NCI-H345 (cell line): Measurements from ENCODE around the gene IP6K2.
"Not testable (repeated sequence)": the region's sequence is repeated elsewhere in the genome, so short reads cannot be mapped to it uniquely, and the experiment has no call there.

Experiments used
- DNase-seq: peaks from one replicate; lab custom pipeline; 2025; lab: John Stamatoyannopoulos, UW

Gene IP6K2

GRCh38 chr3:48727511-48727910, 10.5 kb upstream of the IP6K2 start:
- DNase-seq: no peak

- DNase-seq: not testable (repeated sequence)
These were observed 8.3 kb upstream of the IP6K2 start for GRCh38 chr3:48725185-48725855.

- no peak for DNase-seq
These were observed 6.7 kb upstream of the IP6K2 start for GRCh38 chr3:48723725-48724124.

DNA sequence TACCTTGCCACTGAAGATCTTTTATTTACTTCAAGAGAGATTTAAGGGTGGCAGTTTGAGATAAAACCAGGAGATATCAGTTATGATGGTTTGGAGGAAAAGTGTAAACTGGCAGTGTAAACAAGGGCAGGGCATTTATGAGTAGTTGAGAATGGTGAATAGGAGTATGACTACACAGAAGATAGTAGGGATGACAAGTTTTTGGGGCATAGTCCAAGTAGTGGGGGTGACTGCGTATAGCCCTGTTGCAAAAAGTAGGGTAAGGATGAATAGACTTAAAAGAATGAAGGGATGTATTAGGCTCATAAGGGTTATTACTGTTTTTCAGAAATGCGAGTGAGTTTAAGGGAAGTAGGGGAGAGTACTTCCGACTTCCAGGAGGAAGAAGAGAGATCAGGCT, 6.3 kb upstream of the IP6K2 start:
- DNase-seq: not testable (repeated sequence)

DNA sequence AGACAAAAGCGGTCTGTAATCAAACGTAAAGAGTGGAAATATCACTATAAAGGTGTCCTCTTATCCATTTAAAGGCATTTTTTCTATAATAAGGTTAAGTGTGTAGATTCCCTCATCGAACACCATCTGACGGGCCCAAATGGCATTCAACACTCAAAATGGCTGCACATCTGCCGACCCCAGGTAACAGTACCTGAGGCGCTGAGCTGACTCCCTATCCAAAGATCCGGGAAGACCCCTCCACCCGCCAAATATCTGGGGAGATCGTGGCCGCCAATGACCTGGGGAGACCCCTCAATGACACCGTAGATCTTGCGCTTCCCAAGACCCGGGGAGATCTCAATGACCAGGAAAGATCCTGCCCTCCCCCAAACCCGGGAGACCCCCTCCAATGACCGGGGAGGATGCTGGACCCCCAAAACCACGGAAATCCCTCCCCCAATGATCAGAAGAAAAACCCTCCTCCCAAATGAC, 476 bp downstream of the IP6K2 start:
- no peak for DNase-seq

GRCh38 chr3:48715174-48715800, 1.7 kb downstream of the IP6K2 start:
- no peak for DNase-seq

- no peak for DNase-seq
These were observed 5.3 kb downstream of the IP6K2 start for GRCh38 chr3:48711727-48712126.

DNA sequence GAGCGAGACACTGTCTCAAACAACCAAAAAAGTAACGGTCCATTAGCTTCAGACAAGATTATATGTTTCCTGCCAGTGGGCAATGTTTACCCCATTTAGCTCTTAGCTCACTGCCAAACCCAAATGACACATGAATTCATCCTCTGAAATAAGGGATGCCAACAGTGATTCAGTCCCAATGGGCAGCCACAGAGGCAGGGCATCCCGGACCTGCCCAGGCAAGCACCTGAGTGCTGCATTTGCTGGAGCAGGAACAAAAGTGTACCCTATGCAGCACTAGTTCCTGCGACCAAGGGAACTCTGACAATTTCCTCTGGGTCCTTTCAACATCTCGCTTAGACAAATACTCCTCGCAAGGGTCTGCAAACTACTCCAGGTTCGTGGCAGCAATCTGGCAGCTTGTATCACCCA, 8.0 kb downstream of the IP6K2 start:
- no peak for DNase-seq

DNA sequence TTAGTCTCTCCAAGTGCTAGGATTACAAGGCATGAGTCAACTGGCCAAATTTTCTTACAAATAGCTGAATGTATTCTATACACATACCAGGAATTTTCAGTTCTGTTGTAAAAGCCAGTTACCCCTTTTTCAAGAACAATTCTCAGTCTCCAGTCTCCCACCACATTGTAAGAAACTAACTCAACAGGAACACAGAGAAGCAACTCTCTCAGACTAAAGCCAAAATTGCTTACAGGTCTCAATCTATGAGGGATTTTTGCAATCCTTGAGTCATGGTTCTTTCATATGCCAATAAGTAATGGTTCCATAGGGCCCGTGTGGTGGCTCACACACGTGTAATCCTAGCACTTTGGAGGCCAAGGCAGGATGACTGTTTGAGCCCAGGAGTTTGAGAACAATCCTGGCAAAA, 8.5 kb downstream of the IP6K2 start:
- DNase-seq: no peak

DNA sequence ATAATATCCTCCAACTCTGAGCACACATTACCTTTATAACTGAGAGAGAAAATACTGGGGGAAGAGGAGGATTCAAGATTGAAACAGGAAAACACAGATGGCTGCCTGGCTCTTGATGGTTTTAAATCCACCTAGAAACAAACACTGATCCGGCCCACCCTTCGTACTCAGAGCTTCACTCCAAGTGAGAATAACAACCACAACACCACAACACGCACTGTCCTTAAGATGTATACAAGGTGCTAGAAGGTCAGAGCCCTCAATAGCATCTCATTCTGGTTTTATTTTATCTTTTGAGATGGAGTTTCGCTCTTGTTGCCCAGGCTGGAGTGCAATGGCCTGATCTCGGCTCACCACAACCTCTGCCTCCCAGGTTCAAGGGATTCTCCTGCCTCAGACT, 9.9 kb downstream of the IP6K2 start:
- DNase-seq: no peak

- no peak for DNase-seq
These were observed 14.6 kb downstream of the IP6K2 start for GRCh38 chr3:48702320-48702920.

- no peak for DNase-seq
These were observed 16.2 kb downstream of the IP6K2 start for GRCh38 chr3:48700731-48701405.

DNA sequence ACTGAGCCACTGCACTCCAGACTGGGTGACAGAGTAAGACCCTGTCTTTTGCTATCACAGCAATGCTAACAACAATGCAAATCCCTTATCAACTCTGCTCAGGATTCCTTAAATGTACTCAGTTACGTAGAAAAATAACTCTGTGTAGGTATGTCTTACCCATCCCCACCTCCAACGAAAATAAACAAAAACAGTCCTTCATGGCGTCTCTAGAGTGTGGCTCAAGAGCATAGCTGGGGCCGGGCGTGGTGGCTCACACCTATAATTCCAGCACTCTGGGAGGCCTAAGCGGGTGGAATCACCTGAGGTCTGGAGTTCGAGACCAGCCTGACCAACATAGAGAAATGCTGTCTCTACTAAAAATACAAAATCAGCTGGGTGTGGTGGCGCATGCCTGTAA, 18.1 kb downstream of the IP6K2 start:
- no peak for DNase-seq

DNA sequence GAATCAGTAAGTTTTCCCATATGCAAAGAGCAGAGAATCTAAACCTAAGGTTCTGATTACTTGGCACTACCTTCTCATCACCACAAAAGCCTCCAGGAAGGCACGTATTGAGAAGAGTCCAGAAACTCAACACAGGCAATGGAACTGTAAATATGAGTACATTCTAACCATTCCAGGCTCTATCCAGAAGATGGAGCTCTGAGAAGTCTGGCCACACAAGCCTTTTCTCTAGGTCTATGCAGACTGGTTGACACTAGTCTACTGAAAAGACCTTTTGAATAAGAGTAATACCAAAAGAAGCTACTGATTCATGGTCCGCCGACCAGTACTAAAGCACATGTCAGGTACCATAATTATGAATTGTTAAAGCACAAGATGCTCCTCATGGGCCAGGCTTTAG, 19.1 kb downstream of the IP6K2 start:
- DNase-seq: no peak

DNA sequence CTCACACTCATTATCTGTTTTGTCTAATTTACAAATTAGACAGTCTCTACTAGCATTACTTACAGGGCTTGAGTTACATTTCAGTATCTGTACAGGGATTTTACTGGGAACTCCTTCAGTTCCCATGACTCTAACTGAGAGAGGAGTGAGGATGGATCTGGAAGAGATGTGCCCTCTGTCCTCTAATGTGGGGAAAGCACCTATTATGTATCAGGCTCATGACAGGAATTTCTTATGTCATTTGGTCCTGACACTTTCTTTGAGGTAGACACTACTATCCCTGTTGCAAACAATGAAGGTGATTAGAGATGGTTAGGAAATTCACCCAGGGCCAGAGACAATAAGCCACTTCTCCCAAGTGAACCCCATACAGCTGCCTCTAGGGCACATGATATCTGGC, 20.4 kb downstream of the IP6K2 start:
- DNase-seq: no peak

DNA sequence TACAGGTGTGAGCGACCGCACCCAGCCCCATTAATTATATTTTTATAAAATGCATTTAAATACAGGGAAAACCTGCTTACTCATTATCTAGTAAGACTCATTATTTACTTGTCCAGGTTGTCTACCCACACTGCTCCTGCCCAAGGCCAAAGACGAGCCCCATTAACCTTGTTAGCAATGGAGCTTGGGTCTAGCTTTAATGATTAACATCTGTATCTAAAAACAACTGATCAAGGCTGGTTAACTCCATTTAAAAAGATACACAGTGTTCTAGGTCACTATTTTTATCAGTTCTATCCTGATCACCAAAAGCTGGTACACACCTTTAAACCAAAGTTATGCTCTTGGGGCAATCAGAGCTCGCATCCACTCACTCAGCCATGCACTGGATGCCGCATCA, 20.9 kb downstream of the IP6K2 start:
- DNase-seq: no peak

- no peak for DNase-seq
These were observed 21.6 kb downstream of the IP6K2 start for GRCh38 chr3:48695393-48695753.

DNA sequence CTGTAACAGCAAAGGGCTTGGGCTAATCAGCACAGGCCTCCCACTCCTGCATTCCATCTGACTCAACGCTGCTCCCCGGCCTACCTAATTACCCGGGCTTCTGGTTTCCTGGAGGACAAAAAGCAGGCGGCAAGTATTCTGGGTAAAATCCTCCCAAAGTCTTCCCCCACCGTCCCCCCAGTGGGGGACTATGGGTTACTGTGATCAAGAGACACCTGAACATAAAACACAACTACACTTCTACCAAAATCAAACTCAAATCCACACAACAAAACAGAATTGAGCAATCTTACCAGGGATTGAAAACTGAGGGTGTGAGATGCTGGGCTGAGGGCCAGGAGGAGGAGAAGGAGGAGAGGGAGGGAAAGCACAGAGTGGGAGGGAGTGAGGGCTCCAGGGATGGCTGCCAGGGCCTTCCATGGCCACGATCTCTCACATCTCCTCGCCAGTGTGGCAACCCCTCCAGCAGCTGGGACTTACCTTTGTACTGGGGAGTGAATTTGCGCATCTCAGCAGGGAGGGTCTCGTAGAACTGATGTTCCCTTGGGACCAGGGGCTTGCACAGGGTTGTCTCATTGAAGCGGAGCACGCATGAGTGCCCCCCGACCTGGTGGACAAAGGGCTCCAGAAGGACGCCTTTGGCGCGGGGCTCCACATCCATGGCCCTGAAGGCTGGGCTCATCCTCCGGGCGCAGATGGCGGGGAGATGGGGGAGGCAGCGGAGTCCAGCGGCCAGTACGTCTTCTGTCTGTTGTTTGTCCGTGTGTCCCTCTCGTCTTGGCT, 22.2 kb downstream of the IP6K2 start:
- peak; percentile 14 for DNase-seq

DNA sequence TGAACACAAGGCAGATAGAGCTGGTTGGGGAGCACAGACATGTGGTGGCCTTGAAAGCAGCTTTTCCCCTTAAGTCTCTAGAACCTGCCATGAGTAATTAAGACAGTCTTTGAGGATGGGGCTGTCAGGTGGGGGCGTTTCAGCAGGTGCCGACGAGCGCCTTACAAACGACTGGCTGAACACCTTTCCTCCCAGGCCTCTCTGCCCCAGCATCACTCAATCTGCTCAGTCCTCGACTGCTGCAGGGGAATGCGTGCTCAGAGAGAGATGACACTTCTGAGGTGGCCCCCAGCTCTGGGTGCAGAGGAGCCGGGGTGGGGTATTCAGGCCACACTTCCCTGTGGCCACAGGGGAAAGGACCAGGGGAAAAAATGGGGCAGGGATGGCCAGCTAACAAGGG, 23.2 kb downstream of the IP6K2 start:
- DNase-seq: no peak

DNA sequence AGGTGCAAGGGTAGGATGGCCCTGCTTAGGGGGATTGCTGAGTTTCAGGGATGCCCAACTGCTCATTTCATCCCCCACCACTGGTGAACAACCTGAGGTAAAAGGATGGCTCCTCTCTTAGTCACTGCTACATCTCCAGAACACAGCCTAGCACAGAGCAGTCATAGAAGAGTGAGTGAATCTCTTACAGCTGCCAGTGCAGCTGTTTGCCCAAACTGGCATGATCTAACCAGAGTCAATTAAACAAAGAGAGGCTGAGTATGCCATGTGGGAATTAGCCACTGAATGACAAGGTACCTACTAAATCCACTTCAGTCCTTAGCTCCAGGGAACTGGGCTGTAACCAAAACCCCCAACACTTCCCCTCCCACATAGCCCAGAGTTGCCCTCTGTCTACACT, 24.5 kb downstream of the IP6K2 start:
- no peak for DNase-seq

DNA sequence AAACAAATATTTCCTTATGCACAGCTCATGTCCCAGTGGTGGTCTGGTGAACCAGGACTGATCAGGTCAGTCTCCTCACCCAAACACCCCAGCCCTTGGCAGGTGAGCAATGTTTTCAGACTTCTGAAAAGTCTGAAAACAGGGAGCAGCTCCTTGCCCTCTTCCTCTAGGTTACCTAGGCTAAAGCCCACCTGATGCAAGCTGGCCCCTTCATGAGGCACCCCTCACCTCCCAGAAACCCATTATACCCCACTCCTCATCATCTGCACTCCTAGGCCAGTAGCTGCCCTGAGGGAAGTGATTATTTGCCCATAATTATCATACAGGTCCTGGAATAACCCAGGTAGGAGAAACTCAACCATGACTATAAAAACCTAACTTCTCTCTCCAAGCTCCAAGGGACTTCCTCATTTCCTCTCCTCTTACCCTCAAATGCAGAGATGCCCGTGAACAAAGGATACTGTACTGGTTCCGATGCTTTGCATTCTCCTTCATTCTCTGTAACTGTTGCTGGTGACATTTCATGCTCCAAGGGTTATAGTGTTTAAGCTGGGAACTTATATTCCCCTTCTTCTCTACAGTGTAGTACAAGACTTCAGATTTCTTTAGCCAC, 26.1 kb downstream of the IP6K2 start:
- no peak for DNase-seq

DNA sequence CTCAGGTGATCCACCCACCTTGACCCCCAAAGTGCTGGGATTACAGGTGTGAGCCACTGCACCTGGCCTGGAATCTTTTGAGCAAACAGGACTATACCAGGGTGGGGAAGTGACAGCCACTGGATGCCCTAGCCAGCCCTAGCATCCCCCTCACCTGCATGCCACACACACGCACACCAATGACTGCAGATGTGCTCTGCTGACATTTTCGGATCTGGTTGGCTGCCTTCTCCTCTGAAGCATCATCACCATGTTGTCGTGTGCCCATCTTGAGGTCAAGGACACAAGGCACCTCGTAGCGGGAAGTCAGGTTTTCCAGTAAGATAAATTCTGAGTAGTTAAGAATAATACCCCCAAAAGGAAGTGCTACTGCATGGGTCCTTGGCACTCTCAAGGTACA, 27.6 kb downstream of the IP6K2 start:
- DNase-seq: no peak
